Astrocyte (in vitro differentiated cells and primary cell): ENCODE measurements around the gene PKDREJ. TPM values are rescaled to one million over a fixed set of nuclear protein-coding genes. Genes with fewer than 3 reads are reported as not detected.
"Not testable (repeated sequence)": the region's sequence is repeated elsewhere in the genome, so short reads cannot be mapped to it uniquely, and the experiment has no call there.

Experiments used
- DNase-seq: peaks from one replicate; pipeline ENCODE4 v3.0.0-alpha.2; 2010; ENCODE audit warnings: low read depth
- FAIRE-seq: peaks from 2 replicates; lab custom pipeline; 2011; peaks lifted over from hg19 to GRCh38; lab: Jason Lieb, UNC
- H2AFZ ChIP-seq: 2 replicates; pipeline ENCODE4 v1.6.0; 2012; ENCODE audit warnings: low read depth, low read length, inconsistent platforms
- H3K27ac ChIP-seq: 2 replicates; pipeline ENCODE4 v1.5.1; 2011; ENCODE audit warnings: low read depth, low read length, inconsistent platforms
- H3K27me3 ChIP-seq: 2 replicates; pipeline ENCODE4 v1.6.0; 2011; ENCODE audit warnings: low read length, inconsistent platforms; ENCODE audit not compliant: insufficient read depth
- H3K36me3 ChIP-seq: 2 replicates; pipeline ENCODE4 v1.5.1; 2011; ENCODE audit warnings: low read length, inconsistent platforms; ENCODE audit not compliant: insufficient read depth
- H3K4me1 ChIP-seq: 2 replicates; pipeline ENCODE4 v1.5.1; 2011; ENCODE audit warnings: low read length, inconsistent platforms; ENCODE audit not compliant: insufficient read depth
- H3K4me2 ChIP-seq: 2 replicates; pipeline ENCODE4 v1.6.0; 2012; ENCODE audit warnings: low read length, inconsistent platforms
- H3K4me3 ChIP-seq: 2 replicates; pipeline ENCODE4 v1.5.1; 2011; ENCODE audit warnings: low read depth, mild to moderate bottlenecking, low read length, inconsistent platforms; ENCODE audit not compliant: insufficient read depth
- H3K79me2 ChIP-seq: 2 replicates; pipeline ENCODE4 v1.6.0; 2012; ENCODE audit warnings: mild to moderate bottlenecking, low read length, inconsistent platforms; ENCODE audit not compliant: insufficient read depth
- H3K9ac ChIP-seq: 2 replicates; pipeline ENCODE4 v1.6.0; 2012; ENCODE audit warnings: mild to moderate bottlenecking, low read length, inconsistent platforms
- H3K9me3 ChIP-seq: 2 replicates; pipeline ENCODE4 v1.5.1; 2012; ENCODE audit warnings: low read depth, mild to moderate bottlenecking, low read length, inconsistent platforms; ENCODE audit not compliant: insufficient read depth
- H4K20me1 ChIP-seq: 2 replicates; pipeline ENCODE4 v1.6.0; 2012; ENCODE audit warnings: low read length, inconsistent platforms; ENCODE audit not compliant: insufficient read depth
- H3K27ac Mint-ChIP-seq: one replicate; pipeline ENCODE4 v1.8.0; 2021; ENCODE audit warnings: mild to moderate bottlenecking, mixed read lengths; ENCODE audit not compliant: unreplicated experiment
- H3K27me3 Mint-ChIP-seq: one replicate; pipeline ENCODE4 v1.8.0; 2021; ENCODE audit warnings: low read depth, mixed read lengths; ENCODE audit not compliant: unreplicated experiment
- H3K36me3 Mint-ChIP-seq: one replicate; pipeline ENCODE4 v1.8.0; 2021; ENCODE audit warnings: low read depth, mixed read lengths; ENCODE audit not compliant: unreplicated experiment
- H3K4me1 Mint-ChIP-seq: one replicate; pipeline ENCODE4 v1.8.0; 2021; ENCODE audit warnings: low read depth, mixed read lengths; ENCODE audit not compliant: unreplicated experiment
- H3K4me3 Mint-ChIP-seq: one replicate; pipeline ENCODE4 v1.8.0; 2021; ENCODE audit warnings: mild to moderate bottlenecking, moderate library complexity, mixed read lengths; ENCODE audit not compliant: unreplicated experiment
- H3K9me3 Mint-ChIP-seq: one replicate; pipeline ENCODE4 v1.8.0; 2021; ENCODE audit warnings: mild to moderate bottlenecking, mixed read lengths; ENCODE audit not compliant: unreplicated experiment
- EZH2 ChIP-seq: IDR thresholded peaks from 2 replicates; pipeline ENCODE4 v1.6.1; 2012; ENCODE audit warnings: mild to moderate bottlenecking, low read length, inconsistent platforms; ENCODE audit not compliant: insufficient read depth
- total RNA-seq: library from RNA; stranded (reverse); gene quantifications from 2 replicates; pipeline ENCODE4 v1.2.1, GENCODE V29; 2021
- TF ChIP-seq, protein P1 (sequence below): IDR thresholded peaks from 2 replicates; pipeline ENCODE4 v1.5.1; 2011; ENCODE audit warnings: low read depth, mild to moderate bottlenecking, inconsistent platforms, low read length, moderate library complexity; ENCODE audit not compliant: insufficient read depth

Gene PKDREJ
- total RNA-seq, 1 donor from 2014 or later: not detected

DNA sequence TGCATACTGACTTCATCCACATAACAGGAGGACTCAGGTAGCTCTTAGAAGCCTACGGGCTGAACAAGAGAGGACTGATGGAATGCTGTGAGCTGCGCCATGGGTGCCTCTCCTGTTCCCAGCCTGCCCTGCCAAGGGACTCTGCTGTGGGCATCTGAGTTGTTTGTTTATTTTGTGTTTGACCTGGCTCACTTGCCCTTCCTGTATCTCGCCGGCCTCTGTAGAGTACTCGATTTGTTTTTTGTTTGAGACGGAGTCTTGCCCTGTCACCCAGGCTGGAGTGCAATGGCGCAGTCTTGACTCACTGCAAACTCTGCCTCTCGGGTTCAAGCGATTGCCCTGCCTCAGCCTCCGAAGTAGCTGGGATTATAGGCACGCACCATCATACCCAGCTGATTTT, 6.4 kb upstream of the PKDREJ start:
- Histone ChIP-seq H3K4me2 (peak overlapping the region; percentile 89), H3K27me3 (no peaks in the 10 kb centered on the region), H2AFZ (no peak overlapping the region), H3K4me1 (peaks cover 5% of the 10 kb centered on the region), H3K36me3 (peaks cover 11% of the 10 kb centered on the region), H4K20me1 (no peaks in the 10 kb centered on the region), H3K9me3 (no peaks in the 10 kb centered on the region), H3K4me3 (no peak overlapping the region), H3K27ac (no peak overlapping the region), H3K79me2 (peaks cover 19% of the 10 kb centered on the region), H3K9ac (no peak overlapping the region)
- peaks cover 9% of the 10 kb centered on the region for H3K27me3 Mint-ChIP-seq
- H3K9me3 Mint-ChIP-seq: peaks cover 4% of the 10 kb centered on the region
- no peak overlapping the region for H3K27ac Mint-ChIP-seq
- H3K4me1 Mint-ChIP-seq: peaks cover 5% of the 10 kb centered on the region
- FAIRE-seq: no peak
- H3K36me3 Mint-ChIP-seq: peaks cover 12% of the 10 kb centered on the region
- no peak for DNase-seq
- H3K4me3 Mint-ChIP-seq: peak overlapping the region; percentile 77
- TF ChIP-seq, protein P1, sequence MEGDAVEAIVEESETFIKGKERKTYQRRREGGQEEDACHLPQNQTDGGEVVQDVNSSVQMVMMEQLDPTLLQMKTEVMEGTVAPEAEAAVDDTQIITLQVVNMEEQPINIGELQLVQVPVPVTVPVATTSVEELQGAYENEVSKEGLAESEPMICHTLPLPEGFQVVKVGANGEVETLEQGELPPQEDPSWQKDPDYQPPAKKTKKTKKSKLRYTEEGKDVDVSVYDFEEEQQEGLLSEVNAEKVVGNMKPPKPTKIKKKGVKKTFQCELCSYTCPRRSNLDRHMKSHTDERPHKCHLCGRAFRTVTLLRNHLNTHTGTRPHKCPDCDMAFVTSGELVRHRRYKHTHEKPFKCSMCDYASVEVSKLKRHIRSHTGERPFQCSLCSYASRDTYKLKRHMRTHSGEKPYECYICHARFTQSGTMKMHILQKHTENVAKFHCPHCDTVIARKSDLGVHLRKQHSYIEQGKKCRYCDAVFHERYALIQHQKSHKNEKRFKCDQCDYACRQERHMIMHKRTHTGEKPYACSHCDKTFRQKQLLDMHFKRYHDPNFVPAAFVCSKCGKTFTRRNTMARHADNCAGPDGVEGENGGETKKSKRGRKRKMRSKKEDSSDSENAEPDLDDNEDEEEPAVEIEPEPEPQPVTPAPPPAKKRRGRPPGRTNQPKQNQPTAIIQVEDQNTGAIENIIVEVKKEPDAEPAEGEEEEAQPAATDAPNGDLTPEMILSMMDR: no peak
- no peak for TF ChIP-seq EZH2

DNA sequence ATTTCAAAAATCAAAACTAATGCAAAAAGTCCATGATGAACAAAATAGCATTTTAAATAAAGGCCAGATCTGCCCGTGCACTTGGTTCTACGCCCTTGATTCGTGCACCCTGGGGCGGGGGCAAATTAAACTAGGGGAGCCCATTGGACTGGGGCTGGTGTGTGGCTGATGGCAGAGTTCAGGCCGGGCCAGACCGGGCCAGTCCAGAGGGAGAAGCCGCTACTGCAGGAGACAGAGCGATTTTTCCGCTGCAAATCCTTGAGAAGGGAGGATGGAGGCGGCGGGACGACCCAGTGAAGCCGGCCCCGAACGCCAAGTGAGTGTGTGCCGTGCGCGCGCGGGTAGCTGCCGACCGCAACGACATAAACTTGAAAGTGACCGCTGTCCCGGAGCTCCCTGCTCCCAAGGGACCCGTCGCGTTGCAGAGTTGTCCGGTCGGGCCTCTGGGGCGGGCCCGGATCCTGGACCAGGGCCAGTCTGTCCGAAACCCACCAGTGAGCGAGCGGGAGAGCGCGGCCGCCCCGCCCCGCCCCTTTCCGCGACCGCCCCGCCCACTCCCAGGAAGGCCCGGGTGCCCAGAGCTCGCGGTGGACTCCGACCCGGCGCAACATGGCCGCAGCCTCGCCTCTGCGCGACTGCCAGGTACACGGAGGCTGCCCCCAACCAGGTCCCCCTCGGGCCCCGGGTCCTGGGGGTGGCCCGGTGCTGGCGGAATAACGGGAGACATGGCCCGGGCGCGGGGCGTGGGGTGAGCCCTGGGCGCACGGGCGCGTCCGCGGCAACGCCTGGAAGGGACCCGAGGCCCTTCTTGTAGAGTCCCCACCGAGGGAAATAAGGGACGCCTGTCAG, 4.5 kb upstream of the PKDREJ start, which contains the start of gene TTC38:
TTC38 (plus strand) TSS at position 578 of the 849 bp plus-strand sequence; CDS start at position 610, 32 bp downstream.
- Histone ChIP-seq H4K20me1 (no peaks in the 10 kb centered on the region), H3K4me2 (peak within 1 kb of the TSS; percentile 89), H3K4me1 (peaks cover 5% of the 10 kb centered on the region), H3K4me3 (peak within 1 kb of the TSS; percentile 76), H3K27ac (peak within 1 kb of the TSS; percentile 21), H3K9ac (peak within 1 kb of the TSS; percentile 85), H3K79me2 (peaks cover 19% of the 10 kb centered on the region), H2AFZ (peak within 1 kb of the TSS; percentile 84), H3K36me3 (peaks cover 3% of the 10 kb centered on the region), H3K9me3 (peaks cover 2% of the 10 kb centered on the region), H3K27me3 (no peaks in the 10 kb centered on the region)
- Mint-ChIP-seq H3K36me3 (peaks cover 12% of the 10 kb centered on the region), H3K27me3 (peaks cover 21% of the 10 kb centered on the region), H3K4me3 (peak within 1 kb of the TSS; percentile 92), H3K27ac (peak within 1 kb of the TSS; percentile 41), H3K4me1 (peaks cover 5% of the 10 kb centered on the region), H3K9me3 (peaks cover 10% of the 10 kb centered on the region)
- DNase-seq: peak; percentile 51
- TF ChIP-seq, protein P1: no peak
- TF ChIP-seq EZH2: no peak
- FAIRE-seq: no peak

DNA sequence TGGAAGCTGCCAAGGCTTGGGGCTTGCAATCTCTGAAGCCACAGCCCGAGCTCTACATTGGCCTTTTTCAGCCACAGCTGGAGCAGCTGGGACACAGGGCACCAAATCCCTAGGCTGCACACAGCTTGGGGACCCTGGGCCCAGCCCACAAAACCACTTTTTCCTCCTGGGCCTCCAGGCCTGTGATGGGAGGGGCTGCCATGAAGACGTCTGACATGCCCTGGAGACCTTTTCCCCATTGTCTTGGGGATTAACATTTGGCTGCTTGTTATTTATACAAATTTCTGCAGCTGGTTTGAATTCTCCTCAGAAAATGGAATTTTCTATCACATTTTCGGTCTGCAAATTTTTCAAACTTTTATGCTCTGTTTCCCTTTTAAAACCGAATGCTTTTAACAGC, 2.5 kb upstream of the PKDREJ start:
- not testable (repeated sequence) for H3K9ac ChIP-seq, H3K4me3 Mint-ChIP-seq, H3K4me3 ChIP-seq, H3K9me3 ChIP-seq, FAIRE-seq, DNase-seq, H2AFZ ChIP-seq, H3K4me2 ChIP-seq, H3K36me3 ChIP-seq, H3K4me1 Mint-ChIP-seq, H3K4me1 ChIP-seq, H3K27ac ChIP-seq, H3K27ac Mint-ChIP-seq, H4K20me1 ChIP-seq
- H3K27me3 ChIP-seq: peaks cover 15% of the 10 kb centered on the region
- Mint-ChIP-seq H3K27me3 (peaks cover 40% of the 10 kb centered on the region), H3K36me3 (peaks cover 11% of the 10 kb centered on the region), H3K9me3 (peaks cover 16% of the 10 kb centered on the region)
- H3K79me2 ChIP-seq: peaks cover 19% of the 10 kb centered on the region

DNA sequence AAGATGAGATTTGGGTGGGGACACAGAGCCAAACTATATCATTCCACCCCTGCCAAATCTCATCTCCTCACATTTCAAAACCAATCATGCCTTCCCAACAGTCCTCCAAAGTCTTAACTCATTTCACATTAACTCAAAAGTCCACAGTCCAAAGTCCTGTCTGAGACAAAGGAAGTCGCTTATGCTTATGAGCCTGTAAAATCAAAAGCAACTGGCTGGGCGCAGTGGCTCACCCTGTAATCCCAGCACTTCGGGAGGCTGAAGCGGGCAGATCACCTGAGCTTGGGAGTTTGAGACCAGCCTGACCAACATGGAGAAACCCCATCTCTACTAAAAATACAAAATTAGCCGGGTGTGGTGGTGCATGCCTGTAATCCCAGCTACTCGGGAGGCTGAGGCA, 1.4 kb upstream of the PKDREJ start:
- DNase-seq, H3K4me3 Mint-ChIP-seq, H3K36me3 ChIP-seq, H3K27ac ChIP-seq, H3K9ac ChIP-seq, H3K27ac Mint-ChIP-seq, H3K4me1 ChIP-seq, H3K4me3 ChIP-seq, FAIRE-seq, H3K9me3 ChIP-seq, H2AFZ ChIP-seq, H3K4me2 ChIP-seq, H4K20me1 ChIP-seq, H3K4me1 Mint-ChIP-seq: not testable (repeated sequence)
- Histone ChIP-seq H3K79me2 (peaks cover 13% of the 10 kb centered on the region), H3K27me3 (peaks cover 15% of the 10 kb centered on the region)
- H3K36me3 Mint-ChIP-seq: peaks cover 11% of the 10 kb centered on the region
- peaks cover 49% of the 10 kb centered on the region for H3K27me3 Mint-ChIP-seq
- H3K9me3 Mint-ChIP-seq: peaks cover 16% of the 10 kb centered on the region
